Peyer's patch (tissue), 4 donors: Measurements from ENCODE around the gene FGF4.

Source experiments
- CTCF ChIP-seq, 6 experiments: fragments of 450-650 bp in 4 of 6; fragments of 200-600 bp in 2 of 6; sonication (generic) in 1 of 6; IDR thresholded peaks; one replicate each; pipeline ENCODE4 v1.5.1; 2017 to 2019; ENCODE audit warnings: antibody characterized with exemption in 6 of 6, mild to moderate bottlenecking in 3 of 6, moderate library complexity in 1 of 6
- POLR2A ChIP-seq, 2 donors: fragments of 450-650 bp; IDR thresholded peaks; one replicate each; pipeline ENCODE4 v1.5.1; 2017; ENCODE audit warnings: antibody characterized with exemption in 2 of 2, mild to moderate bottlenecking in 2 of 2, moderate library complexity in 2 of 2

- TF ChIP-seq CTCF (IDR thresholded peaks at IDR 0.05), result no peak
- no peak for TF ChIP-seq POLR2A (IDR thresholded peaks at IDR 0.05)
Measured at GRCh38 chr11:69821511-69822040, 46.4 kb upstream of the FGF4 start.
